Vagina (tissue), 2 donors: Measurements from ENCODE around the gene KCNE1. TPM values are rescaled to one million over a fixed set of nuclear protein-coding genes. Genes with fewer than 3 reads are reported as not detected.

Experiments used
- DNase-seq, 2 donors: peaks; one replicate each; pipeline ENCODE4 v3.0.0-alpha.2; 2017; ENCODE audit errors: extremely low spot score in 2 of 2
- H3K27ac ChIP-seq: fragments of 200-600 bp; sonication (generic); one replicate; pipeline ENCODE4 v1.5.1; 2019
- H3K27me3 ChIP-seq: fragments of 200-600 bp; sonication (generic); one replicate; pipeline ENCODE4 v1.5.1; 2019
- H3K36me3 ChIP-seq, 2 donors: fragments of 200-600 bp; sonication (generic); one replicate each; pipeline ENCODE4 v1.5.1; 2017 to 2019
- H3K4me1 ChIP-seq: fragments of 200-600 bp; sonication (generic); one replicate; pipeline ENCODE4 v1.5.1; 2019
- H3K4me3 ChIP-seq, 2 donors: fragments of 200-600 bp; sonication (generic); 1 replicate in 1 of 2; 2 replicates in 1 of 2; pipeline ENCODE4 v1.5.1; 2016 to 2019
- H3K9me3 ChIP-seq: fragments of 200-600 bp; sonication (generic); one replicate; pipeline ENCODE4 v1.5.1; 2019
- CTCF ChIP-seq, 3 experiments: fragments of 450-650 bp in 2 of 3; fragments of 200-600 bp in 1 of 3; sonication (generic) in 1 of 3; IDR thresholded peaks; one replicate each; pipeline ENCODE4 v1.5.1; 2017 to 2019; ENCODE audit warnings: antibody characterized with exemption in 3 of 3, mild to moderate bottlenecking in 2 of 3, moderate library complexity in 2 of 3
- POLR2A ChIP-seq, 2 donors: fragments of 450-650 bp; IDR thresholded peaks; one replicate each; pipeline ENCODE4 v1.6.1; 2017; ENCODE audit warnings: antibody characterized with exemption in 2 of 2, mild to moderate bottlenecking in 2 of 2, moderate library complexity in 2 of 2
- POLR2AphosphoS5 ChIP-seq, 2 donors: sonication (generic); formaldehyde crosslinking; IDR thresholded peaks; one replicate each; pipeline ENCODE4 v1.9.0; 2017; ENCODE audit warnings: antibody characterized with exemption in 2 of 2, mild to moderate bottlenecking in 2 of 2, low read depth in 1 of 2; ENCODE audit not compliant: insufficient read depth in 1 of 2
- intact Hi-C: fragments of 100-400 bp; cut with DNase I; formaldehyde crosslinking; loops from one replicate; pipeline ENCODE4 v1.15.1; 2023
- total RNA-seq: library from RNA; depleted of rRNA; stranded (reverse); fragments of >200 nt; gene quantifications from one replicate; pipeline ENCODE4 v1.2.3, GENCODE V29; 2016

Gene KCNE1
- total RNA-seq, 1 donor from 2014 or later: 2.2 TPM

GRCh38 chr21:34526241-34526617, 14.2 kb upstream of the KCNE1 start:
- H3K27me3 ChIP-seq: no peaks in the 10 kb centered on the region
- H3K9me3 ChIP-seq: no peaks in the 10 kb centered on the region
- H3K27ac ChIP-seq: peak overlapping the region; percentile 85
- DNase-seq: no peak
- no peak for TF ChIP-seq CTCF (IDR thresholded peaks at IDR 0.05)
- TF ChIP-seq POLR2A (IDR thresholded peaks at IDR 0.05): no peak
- no peak for TF ChIP-seq POLR2AphosphoS5 (IDR thresholded peaks at IDR 0.05; ENCODE audit: insufficient read depth in 1 of 2, low read depth in 1 of 2)
- intact Hi-C loops: no loop called here
- H3K4me1 ChIP-seq: peaks cover 46% of the 10 kb centered on the region
- H3K4me3 ChIP-seq: peak overlapping the region; percentile 43 to 45
- H3K36me3 ChIP-seq: no peaks in the 10 kb centered on the region

DNA sequence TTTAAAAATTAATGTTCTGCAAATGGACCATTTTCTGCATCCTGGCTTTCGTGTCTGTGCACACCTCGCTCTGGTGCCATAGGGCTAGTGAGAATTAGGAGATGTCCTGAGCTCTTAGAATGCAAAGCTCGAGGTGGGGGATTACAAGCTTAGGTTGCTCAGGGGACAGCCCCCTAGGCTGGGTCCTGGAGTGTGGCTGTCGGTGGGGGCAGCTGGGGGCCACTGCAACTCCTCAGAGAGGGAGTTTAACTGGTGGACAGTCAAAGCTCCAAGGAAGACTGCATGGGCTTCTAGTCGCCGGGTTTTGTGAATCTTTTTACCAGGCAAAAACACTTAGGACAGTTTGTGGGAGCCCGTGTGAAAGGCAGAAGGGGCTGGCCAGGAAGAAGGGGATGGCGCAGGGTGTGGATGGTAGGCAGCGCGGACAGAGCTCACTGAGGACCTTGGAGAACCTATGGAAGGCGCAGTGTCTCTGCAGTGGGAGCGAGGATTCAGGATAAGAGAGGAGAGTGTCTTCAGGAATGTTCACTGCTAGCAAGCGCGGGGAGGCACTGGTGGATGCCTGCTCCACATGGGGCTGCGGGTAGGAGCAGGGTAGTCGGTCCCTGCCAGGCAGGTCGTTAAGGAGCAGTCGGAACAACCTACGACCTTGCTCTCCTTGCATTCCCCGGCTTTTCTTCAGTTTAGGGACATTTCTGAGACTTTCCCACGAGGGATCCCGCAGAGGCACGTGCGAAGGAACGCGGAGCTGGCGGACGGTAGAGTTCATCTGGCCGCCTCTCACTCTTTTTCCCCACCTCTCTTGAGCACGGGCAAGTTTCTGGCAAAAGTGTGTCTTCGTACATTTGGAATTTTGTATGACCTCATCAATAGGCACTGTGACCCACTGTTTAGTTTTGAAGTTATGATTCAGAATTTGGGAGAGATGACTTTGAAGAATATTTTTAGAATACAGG, 12.9 kb upstream of the KCNE1 start:
- Histone ChIP-seq H3K27me3 (no peaks in the 10 kb centered on the region), H3K4me1 (peaks cover 46% of the 10 kb centered on the region), H3K4me3 (peak overlapping the region; percentile 29 to 43)

GRCh38 chr21:34523019-34523555, 11.1 kb upstream of the KCNE1 start:
- peaks cover 0 to 6% of the 10 kb centered on the region in 2 donors for H3K36me3 ChIP-seq
- peaks cover 46% of the 10 kb centered on the region for H3K4me1 ChIP-seq
- TF ChIP-seq CTCF (IDR thresholded peaks at IDR 0.05) (no peak), POLR2AphosphoS5 (IDR thresholded peaks at IDR 0.05; ENCODE audit: insufficient read depth in 1 of 2, low read depth in 1 of 2) (no peak), POLR2A (IDR thresholded peaks at IDR 0.05) (no peak)
- DNase-seq: no peak
- H3K4me3 ChIP-seq: no peak overlapping the region
- no peak overlapping the region for H3K27ac ChIP-seq
- H3K27me3 ChIP-seq: no peaks in the 10 kb centered on the region
- intact Hi-C loops: no loop called here
- no peaks in the 10 kb centered on the region for H3K9me3 ChIP-seq

More for the DNA sequence above, 12.9 kb upstream of the KCNE1 start:
- H3K36me3 ChIP-seq: no peaks in the 10 kb centered on the region
- TF ChIP-seq POLR2AphosphoS5 (IDR thresholded peaks at IDR 0.05; ENCODE audit: insufficient read depth in 1 of 2, low read depth in 1 of 2) (peak in 1 of 2 donors; percentile 43), POLR2A (IDR thresholded peaks at IDR 0.05) (no peak), CTCF (IDR thresholded peaks at IDR 0.05) (no peak)
- peak overlapping the region; percentile 85 for H3K27ac ChIP-seq
- DNase-seq: no peak
- intact Hi-C loops: no loop called here
- no peaks in the 10 kb centered on the region for H3K9me3 ChIP-seq

- no peak for DNase-seq
- Histone ChIP-seq H3K4me3 (no peak overlapping the region), H3K27me3 (no peaks in the 10 kb centered on the region), H3K4me1 (peaks cover 41% of the 10 kb centered on the region), H3K9me3 (no peaks in the 10 kb centered on the region), H3K27ac (no peak overlapping the region), H3K36me3 (peaks cover 0 to 14% of the 10 kb centered on the region in 2 donors)
- intact Hi-C loops: no loop called here
- no peak for TF ChIP-seq POLR2A (IDR thresholded peaks at IDR 0.05)
- no peak for TF ChIP-seq CTCF (IDR thresholded peaks at IDR 0.05)
- no peak for TF ChIP-seq POLR2AphosphoS5 (IDR thresholded peaks at IDR 0.05; ENCODE audit: insufficient read depth in 1 of 2, low read depth in 1 of 2)
Observed at GRCh38 chr21:34522284-34522683, 10.3 kb upstream of the KCNE1 start.

DNA sequence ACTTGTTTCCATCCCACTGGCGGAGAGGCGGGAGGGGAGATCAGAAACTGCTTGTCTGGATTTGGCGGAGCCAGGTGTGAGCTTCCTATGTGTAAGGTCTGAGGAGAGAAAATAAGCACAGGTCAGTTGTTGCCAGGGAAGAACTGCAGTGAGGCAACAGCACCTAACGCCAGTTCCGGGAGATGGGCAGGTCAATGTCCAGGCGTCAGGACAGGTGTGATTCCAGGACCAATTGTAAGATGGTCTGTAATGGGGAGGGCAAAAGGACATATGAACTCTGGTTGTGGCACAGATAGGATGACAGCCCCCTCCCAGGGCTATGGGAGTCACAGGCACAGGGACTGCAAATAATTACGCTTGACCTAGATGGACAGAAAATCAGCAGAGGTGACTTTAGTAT, 9.6 kb upstream of the KCNE1 start:
- Histone ChIP-seq H3K4me1 (peaks cover 38% of the 10 kb centered on the region), H3K27ac (no peak overlapping the region), H3K4me3 (no peak overlapping the region), H3K36me3 (peaks cover 0 to 19% of the 10 kb centered on the region in 2 donors), H3K27me3 (no peaks in the 10 kb centered on the region), H3K9me3 (no peaks in the 10 kb centered on the region)
- intact Hi-C loops: no loop called here
- DNase-seq: no peak
- TF ChIP-seq CTCF (IDR thresholded peaks at IDR 0.05) (no peak), POLR2A (IDR thresholded peaks at IDR 0.05) (no peak), POLR2AphosphoS5 (IDR thresholded peaks at IDR 0.05; ENCODE audit: insufficient read depth in 1 of 2, low read depth in 1 of 2) (no peak)
